Measurements from ENCODE around the gene PSPN.
"Not testable (repeated sequence)": the region's sequence is repeated elsewhere in the genome, so short reads cannot be mapped to it uniquely, and the experiment has no call there.

Gene PSPN

GRCh38 chr19:6402837-6403608 lies 27.3 kb upstream of the PSPN start:
- peak; percentile 54 for DNase-seq

GRCh38 chr19:6402058-6402457 lies 26.3 kb upstream of the PSPN start:
- DNase-seq: no peak

DNA sequence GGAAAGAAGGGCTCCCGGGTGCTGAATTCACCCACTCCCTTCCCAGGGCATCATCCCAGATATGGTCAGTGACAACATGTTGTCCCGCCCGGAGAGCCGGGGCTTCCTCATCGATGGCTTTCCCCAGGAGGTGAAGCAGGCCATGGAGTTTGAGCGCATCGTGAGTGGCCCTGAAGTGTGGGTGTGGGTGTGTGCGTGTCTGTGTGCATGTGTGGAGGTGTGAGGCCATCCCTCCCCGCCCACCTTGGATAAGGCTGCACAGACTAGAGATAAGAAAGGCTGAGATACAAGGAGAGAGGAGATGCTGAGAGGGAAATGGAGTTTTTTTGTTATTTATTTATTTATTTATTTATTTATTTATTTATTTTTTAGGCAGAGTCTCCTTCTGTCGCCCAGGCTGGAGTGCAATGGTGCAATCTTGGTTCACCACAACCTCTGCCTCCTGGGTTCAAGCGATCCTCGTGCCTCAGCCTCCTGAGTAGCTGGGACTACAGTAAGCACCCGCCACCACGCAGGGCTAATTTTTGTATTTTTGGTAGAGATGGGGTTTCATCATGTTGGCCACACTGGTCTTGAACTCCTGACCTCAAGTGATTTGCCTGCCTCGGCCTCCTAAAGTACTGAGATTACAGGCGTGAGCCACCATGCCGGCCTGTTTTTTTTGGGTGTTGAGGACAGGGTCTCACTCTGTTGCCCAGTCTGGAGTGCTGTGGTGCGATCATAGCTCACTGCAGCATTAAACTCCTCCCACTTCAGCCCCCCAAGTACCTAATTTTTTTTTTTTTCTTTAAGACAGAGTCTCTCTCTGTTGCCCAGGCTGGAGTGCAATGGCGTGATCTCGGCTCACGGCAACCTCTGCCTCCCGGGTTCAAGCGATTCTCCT lies 24.6 kb upstream of the PSPN start:
- not testable (repeated sequence) for DNase-seq

- DNase-seq: no peak
These were observed 20.6 kb upstream of the PSPN start for GRCh38 chr19:6396305-6396704.

DNA sequence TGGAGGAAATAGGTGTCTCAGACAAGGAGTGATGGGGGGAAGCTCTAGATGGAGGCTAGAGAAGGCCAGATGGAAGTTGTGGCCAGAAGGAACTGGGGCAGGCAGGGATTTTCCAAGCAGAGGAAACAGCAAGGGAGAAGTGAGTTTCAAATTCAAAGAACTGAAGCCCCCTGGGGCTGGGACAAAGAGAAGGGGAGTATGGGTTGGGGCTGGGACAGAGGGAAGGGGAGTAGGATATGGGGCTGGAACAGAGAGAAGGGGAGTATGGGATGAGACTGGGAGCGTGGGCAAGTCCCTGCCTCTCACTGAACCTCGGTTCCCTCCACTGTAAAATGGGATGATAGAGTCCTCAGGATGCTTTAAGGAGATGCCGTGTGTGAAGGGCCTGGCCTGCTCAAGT lies 19.1 kb upstream of the PSPN start:
- no peak for DNase-seq

GRCh38 chr19:6393983-6394412 lies 18.3 kb upstream of the PSPN start:
- no peak for DNase-seq

GRCh38 chr19:6393074-6393982 lies 17.6 kb upstream of the PSPN start, which contains the start of gene GTF2F1:
TSS of gene GTF2F1 (minus strand) at chr19:6393164. CDS start at chr19:6392995, 169 bp downstream.
- peak; percentile 96 for DNase-seq

GRCh38 chr19:6392221-6393073 lies 16.7 kb upstream of the PSPN start:
- no peak for DNase-seq

DNA sequence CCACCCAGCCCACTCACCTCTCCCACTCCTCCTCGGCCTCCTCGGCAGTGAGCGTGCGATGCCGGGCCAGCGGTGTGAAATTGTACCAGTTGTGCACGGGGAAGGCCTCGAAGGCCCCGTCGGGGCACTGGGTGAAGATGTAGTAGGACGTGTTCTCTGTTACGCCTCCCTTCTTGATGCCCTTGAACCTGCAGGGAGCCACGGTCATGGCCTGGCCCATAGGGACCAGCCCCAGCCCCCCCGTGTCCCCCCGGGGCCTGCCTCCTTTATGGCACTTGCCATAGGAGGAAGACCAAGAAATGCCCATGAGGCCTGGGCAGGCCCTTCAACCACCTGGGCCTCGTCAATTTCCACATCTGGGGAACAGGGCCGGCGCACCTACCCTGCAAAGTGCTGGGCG lies 11.6 kb upstream of the PSPN start:
- no peak for DNase-seq

- DNase-seq: no peak
These were observed 8.6 kb upstream of the PSPN start for GRCh38 chr19:6384381-6384780.

DNA sequence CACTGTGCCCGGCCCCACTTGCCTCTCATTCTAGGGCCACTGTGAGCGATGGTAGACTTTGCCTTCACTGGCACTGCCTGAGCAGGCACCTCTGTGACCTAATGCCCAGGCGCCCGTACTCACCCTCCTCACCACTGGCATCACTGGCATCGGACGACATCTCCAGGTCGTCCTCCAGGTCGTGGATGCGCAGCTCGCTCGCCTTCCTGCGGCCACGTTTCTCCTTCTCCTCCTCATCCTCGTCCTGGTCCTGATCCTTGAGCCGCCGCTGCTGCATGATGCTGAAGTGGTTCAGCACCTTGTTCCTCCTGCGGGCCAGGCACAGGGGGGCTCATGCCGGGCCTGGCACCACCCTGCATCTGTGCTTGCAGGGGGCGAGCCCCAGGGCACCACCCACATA lies 7.5 kb upstream of the PSPN start:
- DNase-seq: no peak

- DNase-seq: no peak
These were observed 5.5 kb upstream of the PSPN start for GRCh38 chr19:6381030-6381750.

- DNase-seq: no peak
These were observed 4.0 kb upstream of the PSPN start for GRCh38 chr19:6379744-6380143.

DNA sequence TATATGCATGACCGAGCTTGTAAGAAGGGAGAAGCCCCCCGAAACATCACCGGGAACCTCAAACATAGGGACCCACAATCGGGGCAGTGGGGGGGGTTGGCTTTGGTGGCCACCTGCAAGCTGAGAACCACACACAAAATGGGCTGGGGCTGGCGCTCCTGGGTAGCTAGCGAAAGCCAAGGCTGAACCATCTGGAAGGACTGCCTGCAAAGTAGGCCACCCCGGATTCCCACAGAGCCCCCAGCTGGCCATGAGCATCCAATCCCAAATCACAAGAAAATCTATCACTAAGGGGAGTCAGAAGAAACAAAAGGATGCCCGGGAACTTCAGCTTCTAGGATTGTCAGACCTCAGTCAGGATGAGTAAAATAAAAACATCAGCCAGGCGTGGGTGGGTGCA lies 2.8 kb upstream of the PSPN start:
- no peak for DNase-seq

- peak; percentile 74 for DNase-seq
These were observed 2.3 kb upstream of the PSPN start for GRCh38 chr19:6378041-6378440.

DNA sequence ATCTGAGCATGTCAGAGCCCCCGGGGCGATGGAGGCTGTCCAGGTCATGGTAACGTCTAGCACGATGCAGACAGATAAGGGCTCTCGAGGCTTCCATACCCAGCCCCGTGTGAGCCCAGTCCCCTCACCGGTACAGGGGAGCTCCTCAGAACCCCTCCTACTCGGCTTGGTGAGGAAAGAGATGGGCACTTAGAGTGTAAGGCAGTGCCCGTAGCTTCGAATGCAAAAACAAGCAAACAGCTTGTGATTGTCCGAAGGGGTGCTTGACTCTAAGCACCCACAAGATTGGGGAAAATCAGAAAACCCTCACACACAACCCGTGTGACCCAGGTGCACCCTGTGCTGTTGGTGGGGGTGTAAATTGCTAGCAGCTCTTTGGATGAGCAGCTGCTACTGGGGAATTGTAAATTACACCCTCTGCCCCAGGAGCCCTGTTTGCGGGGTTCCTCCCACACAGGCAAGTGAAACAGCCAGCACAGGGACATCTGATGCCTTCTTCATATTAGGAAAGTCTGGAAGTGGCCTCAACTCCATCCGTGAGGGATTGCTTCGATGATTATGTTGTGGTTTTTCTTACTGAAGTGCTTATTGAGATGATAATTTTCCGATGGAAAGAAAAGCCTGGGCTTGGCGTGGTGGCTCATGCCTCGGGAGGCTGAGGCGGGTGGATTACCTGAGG lies 918 bp upstream of the PSPN start:
- no peak for DNase-seq

DNA sequence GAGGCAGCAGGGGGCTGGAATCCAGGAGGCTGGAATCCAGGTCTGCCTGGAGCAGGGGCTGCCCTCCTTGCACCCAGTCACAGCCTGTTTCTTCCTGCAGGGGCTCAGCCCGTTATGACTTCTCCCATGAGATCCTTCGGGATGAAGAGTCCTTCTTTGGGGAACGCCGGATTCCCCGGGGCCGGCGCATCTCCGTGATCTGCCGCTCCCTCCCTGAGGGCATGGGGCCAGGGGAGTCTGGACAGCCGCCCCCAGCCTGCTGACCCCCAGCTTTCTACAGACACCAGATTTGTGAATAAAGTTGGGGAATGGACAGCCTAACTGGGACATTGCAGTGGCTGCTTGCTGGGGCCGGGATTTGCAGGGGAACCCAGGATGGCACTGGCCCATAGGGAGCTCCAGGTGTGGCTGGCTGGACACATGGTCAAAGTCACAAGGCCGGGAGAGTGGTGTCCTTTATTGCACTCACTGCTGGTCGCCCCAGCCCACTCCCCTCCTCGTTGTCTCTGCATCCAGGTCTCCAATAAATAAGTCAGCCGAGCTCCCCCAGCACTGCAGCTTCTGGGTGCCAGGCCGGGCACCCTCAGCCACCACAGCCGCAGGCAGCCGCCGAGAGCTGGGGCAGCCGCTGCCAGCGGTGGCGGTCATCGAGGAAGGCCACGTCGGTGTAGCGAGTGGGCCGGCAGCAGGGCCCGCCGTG lies 872 bp downstream of the PSPN start:
- no peak for DNase-seq

DNA sequence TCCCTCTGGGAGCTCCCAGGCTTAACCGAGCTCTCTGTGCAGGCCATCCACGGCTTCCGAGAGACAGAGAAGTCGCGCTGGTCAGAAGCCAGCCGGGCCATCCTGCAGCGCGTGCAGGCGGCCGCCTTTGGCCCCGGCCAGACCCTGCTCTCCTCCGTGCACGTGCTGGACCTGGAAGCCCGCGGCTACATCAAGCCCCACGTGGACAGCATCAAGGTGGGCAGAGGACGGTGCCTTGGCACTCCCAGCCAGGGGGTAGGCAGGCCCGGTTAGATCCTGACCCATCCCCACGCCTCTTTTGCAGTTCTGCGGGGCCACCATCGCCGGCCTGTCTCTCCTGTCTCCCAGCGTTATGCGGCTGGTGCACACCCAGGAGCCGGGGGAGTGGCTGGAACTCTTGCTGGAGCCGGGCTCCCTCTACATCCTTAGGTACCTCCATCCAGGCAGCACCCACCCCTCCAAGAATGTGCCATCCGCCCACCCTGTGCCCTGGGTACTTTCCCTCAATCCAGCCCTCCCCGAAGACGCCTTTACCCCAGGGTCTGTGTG lies 1.5 kb downstream of the PSPN start:
- DNase-seq: no peak

DNA sequence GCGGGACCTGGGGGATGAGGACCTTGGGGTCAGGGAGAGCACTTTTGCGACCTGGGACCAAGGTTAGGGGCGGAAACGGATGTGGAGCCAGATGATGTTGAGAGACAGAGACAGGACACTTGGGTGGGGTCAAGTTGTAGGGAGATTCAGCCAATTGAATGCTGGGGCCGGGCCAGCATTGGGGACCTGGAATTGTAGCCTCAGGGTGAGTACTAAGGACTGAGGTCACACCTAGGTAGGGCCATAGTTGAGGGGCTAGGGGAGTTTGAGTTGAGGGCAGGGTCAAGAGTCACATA lies 2.0 kb downstream of the PSPN start:
- no peak for DNase-seq

Measured in fibroblast of skin of back (primary cell).